RWPE2 (cell line): ENCODE measurements around the gene TSPYL6.

Experiments
- ATAC-seq: fragments of 200-7000 bp; cut with Tn5 transposase; 3 replicates; pipeline ENCODE4 v1.9.1; 2021; ENCODE audit warnings: low read depth
- DNase-seq: peaks from one replicate; pipeline ENCODE4 v3.0.0-alpha.2; 2020; ENCODE audit warnings: low spot score
- H3K27ac ChIP-seq: fragments of 450-650 bp; 2 replicates; pipeline ENCODE4 v1.5.1; 2017; ENCODE audit warnings: mild to moderate bottlenecking; ENCODE audit not compliant: poor library complexity, severe bottlenecking
- H3K27me3 ChIP-seq: fragments of 250-450 bp; sonication (Bioruptor Pico); 2 replicates; pipeline ENCODE4 v1.5.1; 2021; ENCODE audit warnings: mild to moderate bottlenecking, moderate library complexity; ENCODE audit not compliant: insufficient read depth, poor library complexity, severe bottlenecking
- H3K36me3 ChIP-seq: fragments of 250-450 bp; sonication (Bioruptor Pico); 2 replicates; pipeline ENCODE4 v1.5.1; 2020; ENCODE audit warnings: low read depth, mild to moderate bottlenecking, moderate library complexity
- H3K4me1 ChIP-seq: fragments of 250-450 bp; sonication (Bioruptor Pico); 2 replicates; pipeline ENCODE4 v1.5.1; 2021; ENCODE audit warnings: mild to moderate bottlenecking, moderate library complexity; ENCODE audit not compliant: insufficient read depth, poor library complexity, severe bottlenecking
- H3K4me3 ChIP-seq: fragments of 250-450 bp; sonication (Bioruptor Pico); 2 replicates; pipeline ENCODE4 v1.5.1; 2021; ENCODE audit warnings: mild to moderate bottlenecking, moderate library complexity; ENCODE audit not compliant: severe bottlenecking
- H3K9me3 ChIP-seq: fragments of 250-450 bp; sonication (Bioruptor Pico); 2 replicates; pipeline ENCODE4 v1.5.1; 2021; ENCODE audit warnings: mild to moderate bottlenecking, moderate library complexity; ENCODE audit not compliant: severe bottlenecking
- CTCF ChIP-seq: fragments of 450-650 bp; IDR thresholded peaks from one replicate; pipeline ENCODE4 v1.5.1; 2017; ENCODE audit warnings: mild to moderate bottlenecking, moderate library complexity; ENCODE audit not compliant: poor library complexity, severe bottlenecking

The TSPYL6 gene

DNA sequence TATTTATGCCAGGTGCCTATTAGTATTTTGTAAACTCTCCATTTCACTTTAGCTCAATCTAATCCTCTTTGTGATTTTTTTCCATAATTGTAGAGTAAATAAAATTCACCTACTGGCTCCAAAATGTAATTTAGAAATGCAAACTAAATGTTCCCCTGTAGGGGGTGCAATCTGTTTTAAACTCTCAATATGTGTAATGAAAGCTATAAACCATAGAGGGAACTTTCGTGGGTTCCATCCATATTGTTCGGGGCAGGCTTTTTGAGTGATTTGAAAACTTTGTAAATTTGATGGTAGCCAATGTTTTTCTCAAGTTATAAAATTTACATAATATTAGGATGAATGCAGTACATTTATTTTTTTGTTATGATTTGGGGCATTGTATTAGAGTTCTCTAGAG, 49.4 kb downstream of the TSPYL6 start:
- Histone ChIP-seq H3K36me3 (no peaks in the 10 kb centered on the region), H3K4me1 (no peaks in the 10 kb centered on the region), H3K4me3 (no peak overlapping the region), H3K27ac (no peak overlapping the region), H3K9me3 (no peaks in the 10 kb centered on the region), H3K27me3 (no peaks in the 10 kb centered on the region)
- peak; percentile 47 for TF ChIP-seq CTCF
- DNase-seq (no peak), ATAC-seq (no peak)

GRCh38 chr2:54204476-54204875, 51.6 kb downstream of the TSPYL6 start:
- ATAC-seq (no peak), DNase-seq (no peak)
- no peak overlapping the region for H3K4me3 ChIP-seq
- no peak for TF ChIP-seq CTCF
- no peaks in the 10 kb centered on the region for H3K36me3 ChIP-seq
- H3K4me1 ChIP-seq, result no peaks in the 10 kb centered on the region
- H3K9me3 ChIP-seq, result no peaks in the 10 kb centered on the region
- no peak overlapping the region for H3K27ac ChIP-seq
- H3K27me3 ChIP-seq, result no peaks in the 10 kb centered on the region
